Measurements from ENCODE around the gene SMIM11.
"Not testable (repeated sequence)": the region's sequence is repeated elsewhere in the genome, so short reads cannot be mapped to it uniquely, and the experiment has no call there.

SMIM11 gene

GRCh38 chr21:34374462-34374861 lies 845 bp upstream of the SMIM11 start:
- not testable (repeated sequence) for H3K4me3 ChIP-seq (ENCODE audit: low read depth in 1 of 2, low read length in 2 of 2); H3K27ac ChIP-seq (ENCODE audit: low read depth, low read length); H3K9ac ChIP-seq (ENCODE audit: low read length); H3K36me3 ChIP-seq (ENCODE audit: insufficient read depth, low read length); H3K4me1 ChIP-seq (ENCODE audit: insufficient read depth, low read length); H3K9me3 ChIP-seq (ENCODE audit: low read length); H3K27me3 ChIP-seq (ENCODE audit: control insufficient read depth in 1 of 2, insufficient read depth in 2 of 2, low read length in 2 of 2)

- H3K27me3 ChIP-seq (ENCODE audit: control insufficient read depth in 1 of 2, insufficient read depth in 2 of 2, low read length in 2 of 2); H3K9ac ChIP-seq (ENCODE audit: low read length); H3K9me3 ChIP-seq (ENCODE audit: low read length); H3K4me3 ChIP-seq (ENCODE audit: low read depth in 1 of 2, low read length in 2 of 2); H3K4me1 ChIP-seq (ENCODE audit: insufficient read depth, low read length); H3K27ac ChIP-seq (ENCODE audit: low read depth, low read length); H3K36me3 ChIP-seq (ENCODE audit: insufficient read depth, low read length): not testable (repeated sequence)
These were observed 289 bp downstream of the SMIM11 start for GRCh38 chr21:34375619-34375972.

GRCh38 chr21:34383138-34383537 lies 7.8 kb downstream of the SMIM11 start:
- not testable (repeated sequence) for H3K9me3 ChIP-seq (ENCODE audit: low read length); H3K4me1 ChIP-seq (ENCODE audit: insufficient read depth, low read length); H3K36me3 ChIP-seq (ENCODE audit: insufficient read depth, low read length); H3K4me3 ChIP-seq (ENCODE audit: low read depth in 1 of 2, low read length in 2 of 2); H3K27ac ChIP-seq (ENCODE audit: low read depth, low read length); H3K9ac ChIP-seq (ENCODE audit: low read length); H3K27me3 ChIP-seq (ENCODE audit: control insufficient read depth in 1 of 2, insufficient read depth in 2 of 2, low read length in 2 of 2)

- H3K9ac ChIP-seq (ENCODE audit: low read length); H3K27ac ChIP-seq (ENCODE audit: low read depth, low read length); H3K36me3 ChIP-seq (ENCODE audit: insufficient read depth, low read length); H3K4me3 ChIP-seq (ENCODE audit: low read depth in 1 of 2, low read length in 2 of 2); H3K9me3 ChIP-seq (ENCODE audit: low read length); H3K27me3 ChIP-seq (ENCODE audit: control insufficient read depth in 1 of 2, insufficient read depth in 2 of 2, low read length in 2 of 2); H3K4me1 ChIP-seq (ENCODE audit: insufficient read depth, low read length): not testable (repeated sequence)
These were observed 8.6 kb downstream of the SMIM11 start for GRCh38 chr21:34383724-34384415.

- not testable (repeated sequence) for H3K4me3 ChIP-seq (ENCODE audit: low read depth in 1 of 2, low read length in 2 of 2); H3K4me1 ChIP-seq (ENCODE audit: insufficient read depth, low read length); H3K27me3 ChIP-seq (ENCODE audit: control insufficient read depth in 1 of 2, insufficient read depth in 2 of 2, low read length in 2 of 2); H3K9me3 ChIP-seq (ENCODE audit: low read length); H3K27ac ChIP-seq (ENCODE audit: low read depth, low read length); H3K9ac ChIP-seq (ENCODE audit: low read length); H3K36me3 ChIP-seq (ENCODE audit: insufficient read depth, low read length)
These were observed 25.2 kb downstream of the SMIM11 start for GRCh38 chr21:34400522-34400921.

GRCh38 chr21:34404742-34405141 lies 29.4 kb downstream of the SMIM11 start:
- H3K9me3 ChIP-seq (ENCODE audit: low read length); H3K4me1 ChIP-seq (ENCODE audit: insufficient read depth, low read length); H3K27ac ChIP-seq (ENCODE audit: low read depth, low read length); H3K36me3 ChIP-seq (ENCODE audit: insufficient read depth, low read length); H3K4me3 ChIP-seq (ENCODE audit: low read depth in 1 of 2, low read length in 2 of 2); H3K9ac ChIP-seq (ENCODE audit: low read length); H3K27me3 ChIP-seq (ENCODE audit: control insufficient read depth in 1 of 2, insufficient read depth in 2 of 2, low read length in 2 of 2): not testable (repeated sequence)

GRCh38 chr21:34405686-34406085 lies 30.4 kb downstream of the SMIM11 start:
- H3K4me3 ChIP-seq (ENCODE audit: low read depth in 1 of 2, low read length in 2 of 2); H3K9ac ChIP-seq (ENCODE audit: low read length); H3K27me3 ChIP-seq (ENCODE audit: control insufficient read depth in 1 of 2, insufficient read depth in 2 of 2, low read length in 2 of 2); H3K27ac ChIP-seq (ENCODE audit: low read depth, low read length); H3K9me3 ChIP-seq (ENCODE audit: low read length); H3K36me3 ChIP-seq (ENCODE audit: insufficient read depth, low read length); H3K4me1 ChIP-seq (ENCODE audit: insufficient read depth, low read length): not testable (repeated sequence)

GRCh38 chr21:34406102-34406501 lies 30.8 kb downstream of the SMIM11 start:
- not testable (repeated sequence) for H3K9ac ChIP-seq (ENCODE audit: low read length); H3K27me3 ChIP-seq (ENCODE audit: control insufficient read depth in 1 of 2, insufficient read depth in 2 of 2, low read length in 2 of 2); H3K9me3 ChIP-seq (ENCODE audit: low read length); H3K4me1 ChIP-seq (ENCODE audit: insufficient read depth, low read length); H3K4me3 ChIP-seq (ENCODE audit: low read depth in 1 of 2, low read length in 2 of 2); H3K27ac ChIP-seq (ENCODE audit: low read depth, low read length); H3K36me3 ChIP-seq (ENCODE audit: insufficient read depth, low read length)

- not testable (repeated sequence) for H3K9me3 ChIP-seq (ENCODE audit: low read length); H3K27me3 ChIP-seq (ENCODE audit: control insufficient read depth in 1 of 2, insufficient read depth in 2 of 2, low read length in 2 of 2); H3K4me3 ChIP-seq (ENCODE audit: low read depth in 1 of 2, low read length in 2 of 2); H3K36me3 ChIP-seq (ENCODE audit: insufficient read depth, low read length); H3K4me1 ChIP-seq (ENCODE audit: insufficient read depth, low read length); H3K27ac ChIP-seq (ENCODE audit: low read depth, low read length); H3K9ac ChIP-seq (ENCODE audit: low read length)
These were observed 31.4 kb downstream of the SMIM11 start for GRCh38 chr21:34406676-34407075.

- H3K36me3 ChIP-seq (ENCODE audit: insufficient read depth, low read length); H3K4me1 ChIP-seq (ENCODE audit: insufficient read depth, low read length); H3K9me3 ChIP-seq (ENCODE audit: low read length); H3K4me3 ChIP-seq (ENCODE audit: low read depth in 1 of 2, low read length in 2 of 2); H3K27me3 ChIP-seq (ENCODE audit: control insufficient read depth in 1 of 2, insufficient read depth in 2 of 2, low read length in 2 of 2); H3K27ac ChIP-seq (ENCODE audit: low read depth, low read length); H3K9ac ChIP-seq (ENCODE audit: low read length): not testable (repeated sequence)
These were observed 32.0 kb downstream of the SMIM11 start for GRCh38 chr21:34407294-34407693.

- not testable (repeated sequence) for H3K27me3 ChIP-seq (ENCODE audit: control insufficient read depth in 1 of 2, insufficient read depth in 2 of 2, low read length in 2 of 2); H3K9me3 ChIP-seq (ENCODE audit: low read length); H3K4me1 ChIP-seq (ENCODE audit: insufficient read depth, low read length); H3K9ac ChIP-seq (ENCODE audit: low read length); H3K4me3 ChIP-seq (ENCODE audit: low read depth in 1 of 2, low read length in 2 of 2); H3K36me3 ChIP-seq (ENCODE audit: insufficient read depth, low read length); H3K27ac ChIP-seq (ENCODE audit: low read depth, low read length)
These were observed 42.3 kb downstream of the SMIM11 start for GRCh38 chr21:34417448-34418077.

GRCh38 chr21:34423805-34424204 lies 48.5 kb downstream of the SMIM11 start, which contains the start of gene SMIM34:
Gene SMIM34, minus strand, starts transcription at chr21:34423951. Its CDS starts 112 bp downstream, at chr21:34423839.
- H3K9me3 ChIP-seq (ENCODE audit: low read length); H3K4me1 ChIP-seq (ENCODE audit: insufficient read depth, low read length); H3K36me3 ChIP-seq (ENCODE audit: insufficient read depth, low read length); H3K27ac ChIP-seq (ENCODE audit: low read depth, low read length); H3K27me3 ChIP-seq (ENCODE audit: control insufficient read depth in 1 of 2, insufficient read depth in 2 of 2, low read length in 2 of 2); H3K9ac ChIP-seq (ENCODE audit: low read length); H3K4me3 ChIP-seq (ENCODE audit: low read depth in 1 of 2, low read length in 2 of 2): not testable (repeated sequence)
